GM12878 (cell line): ENCODE data around the gene KLF14.
"Not testable (repeated sequence)": the region's sequence is repeated elsewhere in the genome, so short reads cannot be mapped to it uniquely, and the experiment has no call there.

ENCODE experiments used
- CTCF ChIP-seq, 3 experiments: IDR thresholded peaks in 2 of 3; conservative IDR thresholded peaks in 1 of 3; 2 replicates each; pipeline ENCODE4 v1.5.1; 2011; ENCODE audit warnings: low read depth in 3 of 3, low read length in 3 of 3, mild to moderate bottlenecking in 3 of 3, control low read depth in 2 of 3, moderate library complexity in 2 of 3, inconsistent platforms in 1 of 3, mixed read lengths in 1 of 3; ENCODE audit not compliant: control insufficient read depth in 2 of 3, insufficient read depth in 1 of 3; ENCODE audit errors: extremely low read depth in 1 of 3
- HDAC6 ChIP-seq: fragments of 200-600 bp; sonication (generic); IDR thresholded peaks from one replicate; pipeline ENCODE4 v1.8.0; 2017; ENCODE audit warnings: antibody characterized with exemption; ENCODE audit not compliant: unreplicated experiment
- NFIC ChIP-seq: IDR thresholded peaks from 2 replicates; pipeline ENCODE4 v1.6.1; 2012; ENCODE audit warnings: low read depth, mild to moderate bottlenecking, inconsistent platforms, low read length, moderate library complexity
- NFXL1 ChIP-seq: fragments of 450-650 bp; IDR thresholded peaks from 2 replicates; pipeline ENCODE4 v1.6.1; 2017; ENCODE audit warnings: antibody characterized with exemption, mild to moderate bottlenecking, borderline replicate concordance
- SIN3A ChIP-seq: IDR thresholded peaks from 2 replicates; pipeline ENCODE4 v1.6.1; 2012; ENCODE audit warnings: low read depth, low read length, improper control_type of control experiment
- SP1 ChIP-seq: IDR thresholded peaks from one replicate; pipeline ENCODE4 v1.6.1; 2011; ENCODE audit warnings: low read depth, low read length

GRCh38 chr7:130772456-130772855 lies 38.4 kb upstream of the KLF14 start:
- not testable (repeated sequence) for TF ChIP-seq SIN3A; NFIC; SP1; NFXL1; HDAC6; CTCF (IDR thresholded peaks at IDR 0.05 in 2 of 3, conservative IDR thresholded peaks at IDR 0.05 in 1 of 3; ENCODE audit: control insufficient read depth in 2 of 3, extremely low read depth in 1 of 3, insufficient read depth in 1 of 3, low read depth in 3 of 3, low read length in 3 of 3)
